ENCODE results near the gene BNC2. TPM values are rescaled to one million over a fixed set of nuclear protein-coding genes. Genes with fewer than 3 reads are reported as not detected.

BNC2 gene
- total and polyA plus RNA-seq, 2 of the 4 experiments (the other 2 are of a cell fraction), result 15.5 to 45.2 TPM

- Histone ChIP-seq H3K14ac (replicated peaks; ENCODE audit: low read depth, low read length) (no peak overlapping the region), H3K18ac (ENCODE audit: low read depth, low read length) (no peak overlapping the region), H3K9ac (ENCODE audit: low read depth, low read length) (no peak overlapping the region), H2BK15ac (ENCODE audit: low read depth, low read length) (no peak overlapping the region), H3K27me3 (ENCODE audit: control insufficient read depth, insufficient read depth, low read length) (no peaks in the 10 kb centered on the region), H3K4me2 (ENCODE audit: low read depth, low read length) (no peak overlapping the region), H3K23ac (ENCODE audit: low read depth, low read length) (no peak overlapping the region), H2AK9ac (replicated peaks; ENCODE audit: low read depth, low read length, poor library complexity) (no peak overlapping the region), H2BK20ac (ENCODE audit: low read depth, low read length) (no peak overlapping the region), H3K4ac (ENCODE audit: low read depth, low read length) (no peak overlapping the region), H2BK120ac (ENCODE audit: low read depth, low read length) (no peak overlapping the region), H3K36me3 (ENCODE audit: control insufficient read depth, insufficient read depth, low read length) (peaks cover 2% of the 10 kb centered on the region; the same call in 1 of the 2 replicates), H3K79me1 (ENCODE audit: low read depth in 1 of 2, low read length in 2 of 2) (peaks cover 18 to 44% of the 10 kb centered on the region in 2 experiments), H2AK5ac (ENCODE audit: low read depth, low read length) (no peak overlapping the region), H3K4me1 (ENCODE audit: control insufficient read depth, insufficient read depth, low read length) (peaks cover 14% of the 10 kb centered on the region), H2BK5ac (ENCODE audit: low read depth, low read length, poor library complexity, severe bottlenecking) (no peak overlapping the region), H3K56ac (ENCODE audit: extremely low read depth, insufficient read depth, low read length) (no peak overlapping the region), H4K20me1 (ENCODE audit: insufficient read depth, low read length) (no peaks in the 10 kb centered on the region), H2AFZ (replicated peaks; ENCODE audit: low read length, poor library complexity) (no peak overlapping the region), H3K4me3 (ENCODE audit: insufficient read depth, low read depth, low read length) (no peak overlapping the region), H3K27ac (ENCODE audit: insufficient read depth, low read length) (no peak overlapping the region), H4K5ac (ENCODE audit: low read depth, low read length) (no peak overlapping the region), H3K9me1 (ENCODE audit: insufficient read depth, low read length) (peaks cover 15% of the 10 kb centered on the region), H4K91ac (ENCODE audit: insufficient read depth, low read depth, low read length) (no peak overlapping the region), H3K9me3 (ENCODE audit: control insufficient read depth, insufficient read depth, low read length) (no peaks in the 10 kb centered on the region), H4K8ac (ENCODE audit: low read depth in 2 of 2, low read length in 2 of 2) (no peak overlapping the region)
- intact Hi-C loops (cut with micrococcal nuclease) (loop anchor here (5.0 to 10.0 kb wide), 3 partner anchors 83 to 835 kb away; no protein-coding TSS in a partner anchor), in situ Hi-C loops (cut with MboI; ENCODE audit: low sequenced_read_pairs) (loop anchor here (10.0 kb wide), 1 partner anchor 515 kb away; no protein-coding TSS in a partner anchor), dilution Hi-C loops (cut with HindIII; ENCODE audit: low sequenced_read_pairs, unreplicated experiment) (no loop called here)
- no TSS peak for BruUV-seq (replicated peaks)
- no peak for DNase-seq
- ChIA-PET CTCF (no interaction called here), POLR2A (ENCODE audit: unreplicated experiment) (no interaction called here)
- ATAC-seq (ENCODE audit: low read depth), result no peak
- WGBS, 2 experiments (ENCODE audit: extremely low coverage in 2 of 2, insufficient read length in 1 of 2), result no CpG with 5 or more reads among the region's 2 CpGs
- no peak for TF ChIP-seq BHLHE40 (IDR thresholded peaks at IDR 0.05; ENCODE audit: low read depth, low read length)
- no peak for TF ChIP-seq CEBPB (IDR thresholded peaks at IDR 0.05; ENCODE audit: low read depth, low read length)
- no peak for TF ChIP-seq MAZ (IDR thresholded peaks at IDR 0.05; ENCODE audit: borderline replicate concordance, low read depth, low read length)
- no peak for TF ChIP-seq POLR2A (IDR thresholded peaks at IDR 0.05; ENCODE audit: low read depth, low read length)
- TF ChIP-seq RAD21 (IDR thresholded peaks at IDR 0.05; ENCODE audit: low read length), result no peak
- TF ChIP-seq NFE2L2 (IDR thresholded peaks at IDR 0.05; ENCODE audit: low read depth, low read length), result no peak
- TF ChIP-seq RCOR1 (IDR thresholded peaks at IDR 0.05; ENCODE audit: insufficient replicate concordance, low read length), result no peak
- TF ChIP-seq SMC3 (IDR thresholded peaks at IDR 0.05; ENCODE audit: low read depth, low read length), result no peak
- TF ChIP-seq MAFK (IDR thresholded peaks at IDR 0.05; ENCODE audit: low read depth, low read length), result no peak
- no peak for TF ChIP-seq CHD1 (IDR thresholded peaks at IDR 0.05; ENCODE audit: low read depth, low read length)
Observed at GRCh38 chr9:16709924-16710323, 160.5 kb downstream of the BNC2 start.
